A172 (cell line): ENCODE results near the gene GPR18. TPM values are rescaled to one million over a fixed set of nuclear protein-coding genes. Genes with fewer than 3 reads are reported as not detected.

ENCODE experiments used
- DNase-seq: peaks from one replicate; pipeline ENCODE4 v3.0.0-alpha.2; 2015; ENCODE audit warnings: low spot score
- total RNA-seq: library from RNA; depleted of rRNA; stranded (reverse); fragments of >200 nt; shearing (Covaris generic); gene quantifications from 2 replicates; pipeline ENCODE4 v1.2.3, GENCODE V29; 2014

GPR18 gene
- total RNA-seq, 1 experiment from 2014 or later: not detected

GRCh38 chr13:99290894-99291293 is 32.7 kb upstream of the GPR18 start:
- DNase-seq: no peak

GRCh38 chr13:99289674-99290337 is 31.6 kb upstream of the GPR18 start:
- no peak for DNase-seq

GRCh38 chr13:99289271-99289670 is 31.1 kb upstream of the GPR18 start:
- DNase-seq: no peak

- no peak for DNase-seq
These were observed 29.9 kb upstream of the GPR18 start for GRCh38 chr13:99288089-99288488.

- DNase-seq: no peak
These were observed 29.4 kb upstream of the GPR18 start for GRCh38 chr13:99287551-99287950.

GRCh38 chr13:99285432-99286182 is 27.4 kb upstream of the GPR18 start:
- DNase-seq: no peak

- DNase-seq: no peak
These were observed 24.4 kb upstream of the GPR18 start for GRCh38 chr13:99282264-99283231.

- no peak for DNase-seq
These were observed 23.7 kb upstream of the GPR18 start for GRCh38 chr13:99281811-99282263.

GRCh38 chr13:99280166-99280565 is 22.0 kb upstream of the GPR18 start:
- no peak for DNase-seq

- no peak for DNase-seq
These were observed 21.5 kb upstream of the GPR18 start for GRCh38 chr13:99279637-99280036.

- DNase-seq: no peak
These were observed 20.7 kb upstream of the GPR18 start for GRCh38 chr13:99278843-99279242.

- DNase-seq: no peak
These were observed 20.0 kb upstream of the GPR18 start for GRCh38 chr13:99278200-99278599.

GRCh38 chr13:99277629-99278028 is 19.4 kb upstream of the GPR18 start:
- DNase-seq: no peak

GRCh38 chr13:99276706-99277105 is 18.5 kb upstream of the GPR18 start:
- DNase-seq: no peak

GRCh38 chr13:99275093-99275469 is 16.9 kb upstream of the GPR18 start:
- peak; percentile 52 for DNase-seq

GRCh38 chr13:99273128-99273527 is 14.9 kb upstream of the GPR18 start:
- no peak for DNase-seq

- DNase-seq: no peak
These were observed 14.3 kb upstream of the GPR18 start for GRCh38 chr13:99272481-99272880.

- DNase-seq: no peak
These were observed 13.1 kb upstream of the GPR18 start for GRCh38 chr13:99271249-99271648.

- DNase-seq: no peak
These were observed 12.3 kb upstream of the GPR18 start for GRCh38 chr13:99270518-99270917.

GRCh38 chr13:99269627-99270241 is 11.6 kb upstream of the GPR18 start:
- DNase-seq: peak; percentile 54

- DNase-seq: no peak
These were observed 10.6 kb upstream of the GPR18 start for GRCh38 chr13:99268822-99269221.

- DNase-seq: no peak
These were observed 9.7 kb upstream of the GPR18 start for GRCh38 chr13:99267927-99268326.
